GM23248 (cell line): ENCODE measurements around the gene THG1L. TPM values are rescaled to one million over a fixed set of nuclear protein-coding genes. Genes with fewer than 3 reads are reported as not detected.

ENCODE experiments used
- DNase-seq: peaks from one replicate; pipeline ENCODE4 v3.0.0-alpha.2; 2015
- H2AFZ ChIP-seq: fragments of 200-600 bp; sonication (generic); 2 replicates; pipeline ENCODE4 v1.6.1; 2016; ENCODE audit warnings: antibody characterized with exemption
- H3F3A ChIP-seq: fragments of 200-600 bp; sonication (generic); 2 replicates; pipeline ENCODE4 v1.6.1; 2016; ENCODE audit warnings: mild to moderate bottlenecking, antibody characterized with exemption, mixed run types; ENCODE audit not compliant: insufficient read depth
- H3K27ac ChIP-seq: fragments of 200-600 bp; sonication (generic); 2 replicates; pipeline ENCODE4 v1.5.1; 2016; ENCODE audit warnings: mild to moderate bottlenecking
- H3K27me3 ChIP-seq: fragments of 200-600 bp; sonication (generic); replicated peaks from 2 replicates; pipeline ENCODE4 v1.6.1; 2016; ENCODE audit warnings: mild to moderate bottlenecking; ENCODE audit not compliant: insufficient read depth
- H3K36me3 ChIP-seq: fragments of 200-600 bp; sonication (generic); 2 replicates; pipeline ENCODE4 v1.6.1; 2016; ENCODE audit warnings: low read depth, mild to moderate bottlenecking
- H3K4me1 ChIP-seq: fragments of 200-600 bp; sonication (generic); 2 replicates; pipeline ENCODE4 v1.6.1; 2016; ENCODE audit warnings: mild to moderate bottlenecking; ENCODE audit not compliant: insufficient read depth
- H3K4me2 ChIP-seq: fragments of 200-600 bp; sonication (generic); one replicate; pipeline ENCODE4 v1.6.1; 2016; ENCODE audit warnings: mild to moderate bottlenecking; ENCODE audit not compliant: unreplicated experiment
- H3K4me3 ChIP-seq: fragments of 200-600 bp; sonication (generic); 2 replicates; pipeline ENCODE4 v1.5.1; 2016; ENCODE audit warnings: mild to moderate bottlenecking
- H3K79me2 ChIP-seq: fragments of 200-600 bp; sonication (generic); 2 replicates; pipeline ENCODE4 v1.6.1; 2016; ENCODE audit warnings: mild to moderate bottlenecking; ENCODE audit not compliant: insufficient read depth
- H3K9ac ChIP-seq: fragments of 200-600 bp; sonication (generic); 2 replicates; pipeline ENCODE4 v1.6.1; 2016; ENCODE audit warnings: mild to moderate bottlenecking
- H3K9me2 ChIP-seq: fragments of 200-600 bp; sonication (generic); 2 replicates; pipeline ENCODE4 v1.6.1; 2016; ENCODE audit warnings: mixed run types, mild to moderate bottlenecking, moderate library complexity; ENCODE audit not compliant: insufficient read depth
- H3K9me3 ChIP-seq: fragments of 200-600 bp; sonication (generic); one replicate; pipeline ENCODE4 v1.6.1; 2017; ENCODE audit warnings: low read depth
- H4K20me1 ChIP-seq: fragments of 200-600 bp; sonication (generic); 2 replicates; pipeline ENCODE4 v1.6.0; 2016; ENCODE audit not compliant: insufficient read depth
- EZH2 ChIP-seq: fragments of 200-600 bp; sonication (generic); IDR thresholded peaks from 2 replicates; pipeline ENCODE4 v1.6.1; 2018; ENCODE audit warnings: antibody characterized with exemption, mild to moderate bottlenecking; ENCODE audit not compliant: insufficient read depth, poor library complexity, severe bottlenecking
- EZH2phosphoT487 ChIP-seq: fragments of 200-600 bp; sonication (generic); IDR thresholded peaks from 2 replicates; pipeline ENCODE4 v1.6.1; 2018; ENCODE audit warnings: antibody characterized with exemption, moderate library complexity, mild to moderate bottlenecking, low read depth; ENCODE audit not compliant: insufficient read depth
- WGBS, 2 experiments: methylation state at CpG; one replicate each; pipeline ENCODE4 v1.1.6; 2015 to 2017; ENCODE audit warnings: low lambda C conversion rate in 2 of 2, low coverage in 1 of 2; ENCODE audit errors: missing lambda C conversion rate in 2 of 2; 5-methylcytosine and 5-hydroxymethylcytosine counted together
- in situ Hi-C: fragments of 300-500 bp; cut with MboI; formaldehyde crosslinking; loops from 2 replicates; pipeline ENCODE4 v1.15.0; 2020
- polyA plus RNA-seq: library from polyadenylated mRNA; unstranded; fragments of >200 nt; fragmentation: Nextera tagmentation; extraction: Ambion mirVana; gene quantifications from 2 replicates; pipeline ENCODE4 v1.2.1, GENCODE V29; 2016
- total RNA-seq: library from RNA; depleted of rRNA; stranded (reverse); fragments of >200 nt; shearing (Covaris generic); gene quantifications from 2 replicates; pipeline ENCODE4 v1.2.3, GENCODE V29; 2014

The THG1L gene
- total and polyA plus RNA-seq, 2 experiments from 2014 or later: 8.9 to 10.3 TPM

GRCh38 chr5:157729858-157730257 lies 1.4 kb upstream of the THG1L start:
- in situ Hi-C loops: loop anchor here (25.0 kb wide), 1 partner anchor 393 kb away; a partner anchor contains a TSS
- no peaks in the 10 kb centered on the region for H3K9me2 ChIP-seq

DNA sequence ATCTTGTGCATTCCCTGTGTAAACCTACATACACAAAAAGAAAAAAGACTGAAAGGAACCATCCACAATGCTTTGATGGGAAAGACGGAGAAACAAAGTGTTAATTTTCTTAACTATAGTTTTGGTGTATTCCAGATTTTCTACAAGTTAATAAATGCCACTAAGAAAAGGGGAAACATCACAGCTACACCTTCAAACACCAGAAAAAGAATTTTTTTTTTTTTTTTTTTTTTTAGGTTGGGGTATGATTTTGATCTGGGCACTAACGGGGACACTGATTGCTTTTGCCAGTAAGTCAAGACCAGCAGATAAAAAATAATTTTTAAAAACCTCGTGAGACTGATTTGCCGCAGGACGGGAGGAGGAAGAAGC lies 334 bp upstream of the THG1L start:
- Histone ChIP-seq H3K4me3 (peak overlapping the region; percentile 86), H3K27me3 (no peaks in the 10 kb centered on the region), H3K9me2 (no peaks in the 10 kb centered on the region), H3K4me1 (0 out of 2 replicates have a peak, but pooled peaks cover 3% of the 10 kb centered on the region), H2AFZ (peak overlapping the region; percentile 86), H3K4me2 (peak overlapping the region; percentile 84), H3K9me3 (no peaks in the 10 kb centered on the region), H4K20me1 (no peaks in the 10 kb centered on the region), H3K9ac (peak overlapping the region; percentile 86), H3F3A (peaks cover 8% of the 10 kb centered on the region; the same call in 1 of the 2 replicates), H3K79me2 (no peaks in the 10 kb centered on the region; the same call in 1 of the 2 replicates), H3K27ac (peak overlapping the region; percentile 89), H3K36me3 (no peaks in the 10 kb centered on the region; the same call in 1 of the 2 replicates)
- WGBS, 2 experiments: 20 to 21% methylated on average over 5 of the region's 5 CpGs
- TF ChIP-seq EZH2phosphoT487 (no peak), EZH2 (no peak)
- no peak for DNase-seq
- in situ Hi-C loops: loop anchor here (25.0 kb wide), 1 partner anchor 394 kb away; a partner anchor contains a TSS

More at GRCh38 chr5:157729858-157730257, 1.4 kb upstream of the THG1L start:
- Histone ChIP-seq H4K20me1 (no peaks in the 10 kb centered on the region), H3K4me3 (no peak overlapping the region), H2AFZ (no peak overlapping the region), H3K4me2 (no peak overlapping the region), H3K79me2 (no peaks in the 10 kb centered on the region; the same call in 1 of the 2 replicates), H3K9me3 (no peaks in the 10 kb centered on the region), H3K4me1 (0 out of 2 replicates have a peak, but pooled peaks cover 3% of the 10 kb centered on the region), H3K27ac (no peak overlapping the region), H3K36me3 (no peaks in the 10 kb centered on the region; the same call in 1 of the 2 replicates), H3K27me3 (no peaks in the 10 kb centered on the region), H3K9ac (no peak overlapping the region), H3F3A (peaks cover 8% of the 10 kb centered on the region; the same call in 1 of the 2 replicates)
- no peak for TF ChIP-seq EZH2phosphoT487
- no peak for TF ChIP-seq EZH2
- no peak for DNase-seq

DNA sequence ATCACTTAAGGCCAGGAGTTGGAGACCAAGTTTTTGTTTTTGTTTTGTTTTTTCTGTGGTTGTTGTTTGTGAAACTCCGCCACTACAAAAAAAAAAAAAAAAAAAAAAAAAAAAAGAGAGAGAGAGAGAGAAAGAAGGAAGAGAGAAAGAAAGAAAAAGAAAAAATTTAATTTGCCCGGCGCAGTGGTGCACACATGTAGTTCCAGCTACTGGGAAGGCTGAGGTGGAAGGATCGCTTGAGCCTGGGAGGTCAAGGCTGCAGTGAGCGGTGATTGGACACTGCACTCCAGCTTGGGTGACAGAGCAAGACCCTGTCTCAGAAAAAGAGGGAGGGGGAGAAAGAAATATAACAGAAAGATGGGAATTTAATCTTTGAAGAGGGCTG lies 902 bp downstream of the THG1L start:
- DNase-seq: no peak
- H3K9me2 ChIP-seq: no peaks in the 10 kb centered on the region
- no peaks in the 10 kb centered on the region; the same call in 1 of the 2 replicates for H3K36me3 ChIP-seq
- H3K79me2 ChIP-seq: no peaks in the 10 kb centered on the region; the same call in 1 of the 2 replicates
- no peaks in the 10 kb centered on the region for H4K20me1 ChIP-seq
- H2AFZ ChIP-seq: peak overlapping the region; percentile 86
- in situ Hi-C loops: loop anchor here (25.0 kb wide), 1 partner anchor 395 kb away; a partner anchor contains a TSS
- peak overlapping the region; percentile 86 for H3K4me3 ChIP-seq
- H3K4me1 ChIP-seq: 0 out of 2 replicates have a peak, but pooled peaks cover 3% of the 10 kb centered on the region
- H3F3A ChIP-seq: peaks cover 8% of the 10 kb centered on the region; the same call in 1 of the 2 replicates
- peak overlapping the region; percentile 86 for H3K9ac ChIP-seq
- WGBS, 2 experiments: 13 to 19% methylated on average over 5 of the region's 5 CpGs
- peak overlapping the region; percentile 84 for H3K4me2 ChIP-seq
- TF ChIP-seq EZH2: no peak
- TF ChIP-seq EZH2phosphoT487: no peak
- H3K27me3 ChIP-seq: no peaks in the 10 kb centered on the region
- peak overlapping the region; percentile 89 for H3K27ac ChIP-seq
- H3K9me3 ChIP-seq: no peaks in the 10 kb centered on the region

- TF ChIP-seq EZH2phosphoT487 (no peak), EZH2 (no peak)
- Histone ChIP-seq H3K79me2 (no peaks in the 10 kb centered on the region; the same call in 1 of the 2 replicates), H4K20me1 (no peaks in the 10 kb centered on the region), H3F3A (peaks cover 8% of the 10 kb centered on the region; the same call in 1 of the 2 replicates), H3K27ac (0 out of 2 replicates have a peak overlapping the region, but pooled peaks have one; percentile 89), H3K9ac (no peak overlapping the region), H3K9me2 (no peaks in the 10 kb centered on the region), H3K4me3 (peak overlapping the region; percentile 86; the same call in 1 of the 2 replicates), H3K4me2 (no peak overlapping the region), H3K9me3 (no peaks in the 10 kb centered on the region), H3K36me3 (no peaks in the 10 kb centered on the region; the same call in 1 of the 2 replicates), H3K27me3 (no peaks in the 10 kb centered on the region), H3K4me1 (0 out of 2 replicates have a peak, but pooled peaks cover 3% of the 10 kb centered on the region), H2AFZ (peak overlapping the region; percentile 86; the same call in 1 of the 2 replicates)
- 87 to 90% methylated on average over 8 of the region's 8 CpGs for WGBS, 2 experiments
- in situ Hi-C loops: loop anchor here (25.0 kb wide), 1 partner anchor 395 kb away; a partner anchor contains a TSS
- no peak for DNase-seq
These were observed 1.5 kb downstream of the THG1L start for GRCh38 chr5:157732596-157733262.
